HCT116 (cell line): ENCODE measurements around the gene SORCS2.

Source experiments
- POLR2A ChIP-seq: IDR thresholded peaks from 2 replicates; pipeline ENCODE4 v1.7.0; 2011; ENCODE audit warnings: borderline replicate concordance; ENCODE audit not compliant: insufficient read depth, insufficient read length; ENCODE audit errors: extremely low read depth
- ZNF274 ChIP-seq: fragments of 200-500 bp; sonication (Bioruptor generic); IDR thresholded peaks from 2 replicates; pipeline ENCODE4 v1.6.1; 2014; ENCODE audit warnings: mild to moderate bottlenecking, low read depth, low read length, inconsistent platforms
- TF ChIP-seq, protein P1 (sequence below), 3 experiments: fragments of 200-600 bp in 1 of 3; sonication (generic) in 1 of 3; IDR thresholded peaks in 2 of 3; conservative IDR thresholded peaks in 1 of 3; 2 replicates each; pipeline ENCODE4 v1.5.1; 2012 to 2017; ENCODE audit warnings: low read depth in 2 of 3, low read length in 2 of 3, antibody characterized with exemption in 1 of 3, borderline replicate concordance in 1 of 3, control low read depth in 1 of 3, mild to moderate bottlenecking in 1 of 3, mixed read lengths in 1 of 3, mixed run types in 1 of 3, moderate library complexity in 1 of 3; ENCODE audit not compliant: insufficient read depth in 1 of 3
- TF ChIP-seq, protein P2 (sequence below): IDR thresholded peaks from 2 replicates; pipeline ENCODE4 v1.6.1; 2012; ENCODE audit warnings: low read depth

- TF ChIP-seq, protein P1, sequence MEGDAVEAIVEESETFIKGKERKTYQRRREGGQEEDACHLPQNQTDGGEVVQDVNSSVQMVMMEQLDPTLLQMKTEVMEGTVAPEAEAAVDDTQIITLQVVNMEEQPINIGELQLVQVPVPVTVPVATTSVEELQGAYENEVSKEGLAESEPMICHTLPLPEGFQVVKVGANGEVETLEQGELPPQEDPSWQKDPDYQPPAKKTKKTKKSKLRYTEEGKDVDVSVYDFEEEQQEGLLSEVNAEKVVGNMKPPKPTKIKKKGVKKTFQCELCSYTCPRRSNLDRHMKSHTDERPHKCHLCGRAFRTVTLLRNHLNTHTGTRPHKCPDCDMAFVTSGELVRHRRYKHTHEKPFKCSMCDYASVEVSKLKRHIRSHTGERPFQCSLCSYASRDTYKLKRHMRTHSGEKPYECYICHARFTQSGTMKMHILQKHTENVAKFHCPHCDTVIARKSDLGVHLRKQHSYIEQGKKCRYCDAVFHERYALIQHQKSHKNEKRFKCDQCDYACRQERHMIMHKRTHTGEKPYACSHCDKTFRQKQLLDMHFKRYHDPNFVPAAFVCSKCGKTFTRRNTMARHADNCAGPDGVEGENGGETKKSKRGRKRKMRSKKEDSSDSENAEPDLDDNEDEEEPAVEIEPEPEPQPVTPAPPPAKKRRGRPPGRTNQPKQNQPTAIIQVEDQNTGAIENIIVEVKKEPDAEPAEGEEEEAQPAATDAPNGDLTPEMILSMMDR (IDR thresholded peaks at IDR 0.05 in 2 of 3, conservative IDR thresholded peaks at IDR 0.05 in 1 of 3; ENCODE audit: borderline replicate concordance in 1 of 3, insufficient read depth in 1 of 3, low read depth in 2 of 3, low read length in 2 of 3) = no peak
- TF ChIP-seq ZNF274 (no peak), POLR2A (no peak)
- TF ChIP-seq, protein P2, sequence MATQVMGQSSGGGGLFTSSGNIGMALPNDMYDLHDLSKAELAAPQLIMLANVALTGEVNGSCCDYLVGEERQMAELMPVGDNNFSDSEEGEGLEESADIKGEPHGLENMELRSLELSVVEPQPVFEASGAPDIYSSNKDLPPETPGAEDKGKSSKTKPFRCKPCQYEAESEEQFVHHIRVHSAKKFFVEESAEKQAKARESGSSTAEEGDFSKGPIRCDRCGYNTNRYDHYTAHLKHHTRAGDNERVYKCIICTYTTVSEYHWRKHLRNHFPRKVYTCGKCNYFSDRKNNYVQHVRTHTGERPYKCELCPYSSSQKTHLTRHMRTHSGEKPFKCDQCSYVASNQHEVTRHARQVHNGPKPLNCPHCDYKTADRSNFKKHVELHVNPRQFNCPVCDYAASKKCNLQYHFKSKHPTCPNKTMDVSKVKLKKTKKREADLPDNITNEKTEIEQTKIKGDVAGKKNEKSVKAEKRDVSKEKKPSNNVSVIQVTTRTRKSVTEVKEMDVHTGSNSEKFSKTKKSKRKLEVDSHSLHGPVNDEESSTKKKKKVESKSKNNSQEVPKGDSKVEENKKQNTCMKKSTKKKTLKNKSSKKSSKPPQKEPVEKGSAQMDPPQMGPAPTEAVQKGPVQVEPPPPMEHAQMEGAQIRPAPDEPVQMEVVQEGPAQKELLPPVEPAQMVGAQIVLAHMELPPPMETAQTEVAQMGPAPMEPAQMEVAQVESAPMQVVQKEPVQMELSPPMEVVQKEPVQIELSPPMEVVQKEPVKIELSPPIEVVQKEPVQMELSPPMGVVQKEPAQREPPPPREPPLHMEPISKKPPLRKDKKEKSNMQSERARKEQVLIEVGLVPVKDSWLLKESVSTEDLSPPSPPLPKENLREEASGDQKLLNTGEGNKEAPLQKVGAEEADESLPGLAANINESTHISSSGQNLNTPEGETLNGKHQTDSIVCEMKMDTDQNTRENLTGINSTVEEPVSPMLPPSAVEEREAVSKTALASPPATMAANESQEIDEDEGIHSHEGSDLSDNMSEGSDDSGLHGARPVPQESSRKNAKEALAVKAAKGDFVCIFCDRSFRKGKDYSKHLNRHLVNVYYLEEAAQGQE = no peak
Observed at GRCh38 chr4:7649741-7650531, 457.6 kb downstream of the SORCS2 start.
